ENCODE data around the gene GSTCD. TPM values are rescaled to one million over a fixed set of nuclear protein-coding genes. Genes with fewer than 3 reads are reported as not detected.
A peak's percentile ranks its signal among the peaks of the same experiment; 100 is the strongest.

The GSTCD gene
- total RNA-seq, 1 experiment from 2014 or later = 22.5 TPM

GRCh38 chr4:105895583-105896460 lies 187.2 kb downstream of the GSTCD start:
- peak; percentile 68 for ATAC-seq
- intact Hi-C loops (cut with micrococcal nuclease) = no loop called here
- CTCF ChIA-PET = no interaction called here

More at GRCh38 chr4:105895583-105896460, 187.2 kb downstream of the GSTCD start:
- no peaks in the 10 kb centered on the region for H3K36me3 ChIP-seq (ENCODE audit: control insufficient read depth in 1 of 2, insufficient read depth in 2 of 2, low read length in 2 of 2)
- peak overlapping the region; percentile 39; the same call in 1 of the 2 replicates for H3K27ac ChIP-seq (ENCODE audit: low read depth, low read length)
- TF ChIP-seq ATF3 (IDR thresholded peaks at IDR 0.05) = no peak
- 0 out of 6 replicates have a peak, but pooled peaks of 1 of the 3 experiments have one; percentile 1 for TF ChIP-seq CTCF (IDR thresholded peaks at IDR 0.05 in 2 of 3, conservative IDR thresholded peaks at IDR 0.05 in 1 of 3; ENCODE audit: borderline replicate concordance in 1 of 3, insufficient read depth in 1 of 3, low read depth in 2 of 3, low read length in 2 of 3)
- TF ChIP-seq MAX (IDR thresholded peaks at IDR 0.05) = no peak
- H3K79me2 ChIP-seq (ENCODE audit: insufficient read depth, low read length) = no peaks in the 10 kb centered on the region
- H3K4me1 ChIP-seq (ENCODE audit: control insufficient read depth in 1 of 2, insufficient read depth in 2 of 2, low read length in 2 of 2) = peaks cover 0 to 20% of the 10 kb centered on the region in 2 experiments; a peak in 2 of 4 replicates
- peak overlapping the region; percentile 54 to 69 for H3K4me3 ChIP-seq (replicated peaks in 1 of 2; ENCODE audit: low read depth in 1 of 2, low read length in 2 of 2)
- RAD21 ChIA-PET (ENCODE audit: low non-redundant PET in 1 of 2, low total read pairs in 2 of 2, uncharacterized antibody in 2 of 2, unreplicated experiment in 2 of 2) = no interaction called here
- H3K9me2 ChIP-seq (ENCODE audit: insufficient read depth) = no peaks in the 10 kb centered on the region
- no peak for DNase-seq (ENCODE audit: low read depth, low spot score)
- POLR2A ChIA-PET = no interaction called here
- no TSS peak for BruUV-seq (replicated peaks)
- no peaks in the 10 kb centered on the region for H3K27me3 ChIP-seq (ENCODE audit: insufficient read depth, low read length)
- H3K9ac ChIP-seq (ENCODE audit: low read length) = peak overlapping the region; percentile 61
- H4K20me1 ChIP-seq (ENCODE audit: insufficient read depth) = no peaks in the 10 kb centered on the region
- H3K9me3 ChIP-seq (ENCODE audit: control insufficient read depth in 1 of 2, insufficient read depth in 1 of 2, low read depth in 1 of 2, low read length in 2 of 2) = no peaks in the 10 kb centered on the region
- H3K4me2 ChIP-seq (ENCODE audit: low read length) = peak overlapping the region; percentile 94
- H2AFZ ChIP-seq (ENCODE audit: low read depth, low read length, poor library complexity, severe bottlenecking) = no peak overlapping the region

All from HCT116 (cell line).